Thoracic aorta (tissue), 2 donors: ENCODE results near the gene FLAD1. TPM values are rescaled to one million over a fixed set of nuclear protein-coding genes. Genes with fewer than 3 reads are reported as not detected.

Experiments
- ATAC-seq: fragments of 150-250 bp; one replicate; pipeline ENCODE4 v1.8.0; 2017; ENCODE audit warnings: low read depth; ENCODE audit not compliant: insufficient number of reproducible peaks, low FRiP score
- DNase-seq: peaks from one replicate; pipeline ENCODE4 v3.0.0-alpha.2; 2020; ENCODE audit warnings: low spot score
- H3K27ac ChIP-seq, 2 donors: fragments of 200-600 bp; sonication (generic); 1 replicate in 1 of 2; 2 replicates in 1 of 2; pipeline ENCODE4 v1.5.1; 2016; ENCODE audit warnings: mild to moderate bottlenecking in 2 of 2, moderate library complexity in 2 of 2
- H3K27me3 ChIP-seq: fragments of 200-600 bp; sonication (generic); replicated peaks from 2 replicates; pipeline ENCODE4 v1.6.0; 2016; ENCODE audit warnings: mild to moderate bottlenecking; ENCODE audit not compliant: insufficient read depth
- H3K36me3 ChIP-seq: fragments of 200-600 bp; sonication (generic); one replicate; pipeline ENCODE4 v1.5.1; 2016
- H3K4me1 ChIP-seq, 2 donors: fragments of 200-600 bp; sonication (generic); 1 replicate in 1 of 2; 2 replicates in 1 of 2; pipeline versions ENCODE4 v1.5.1 to v1.6.0; 2016; ENCODE audit warnings: low read depth in 2 of 2, mild to moderate bottlenecking in 1 of 2; ENCODE audit not compliant: control insufficient read depth in 1 of 2
- H3K4me3 ChIP-seq: fragments of 200-600 bp; sonication (generic); 2 replicates; pipeline ENCODE4 v1.5.1; 2016; ENCODE audit warnings: mild to moderate bottlenecking
- H3K9me3 ChIP-seq: fragments of 200-600 bp; sonication (generic); 2 replicates; pipeline ENCODE4 v1.5.1; 2016
- total RNA-seq, 2 donors: library from RNA; depleted of rRNA; stranded (reverse); fragments of >200 nt; gene quantifications; one replicate each; pipeline versions ENCODE4 v1.1.0 to v1.2.3, GENCODE V29; 2016
- TF ChIP-seq, protein P1 (sequence below): fragments of 200-600 bp; sonication (generic); IDR thresholded peaks from one replicate; pipeline ENCODE4 v1.5.1; 2019; ENCODE audit warnings: antibody characterized with exemption

The FLAD1 gene
- total RNA-seq, 2 donors from 2014 or later, result 23.8 to 27.2 TPM

GRCh38 chr1:154972517-154973343, 10.4 kb upstream of the FLAD1 start:
- Histone ChIP-seq H3K4me1 (peaks cover 36 to 59% of the 10 kb centered on the region in 2 donors), H3K27me3 (no peaks in the 10 kb centered on the region), H3K36me3 (no peaks in the 10 kb centered on the region), H3K9me3 (no peaks in the 10 kb centered on the region), H3K4me3 (peak overlapping the region; percentile 83), H3K27ac (peak overlapping the region; percentile 98 to 99)
- TF ChIP-seq, protein P1, sequence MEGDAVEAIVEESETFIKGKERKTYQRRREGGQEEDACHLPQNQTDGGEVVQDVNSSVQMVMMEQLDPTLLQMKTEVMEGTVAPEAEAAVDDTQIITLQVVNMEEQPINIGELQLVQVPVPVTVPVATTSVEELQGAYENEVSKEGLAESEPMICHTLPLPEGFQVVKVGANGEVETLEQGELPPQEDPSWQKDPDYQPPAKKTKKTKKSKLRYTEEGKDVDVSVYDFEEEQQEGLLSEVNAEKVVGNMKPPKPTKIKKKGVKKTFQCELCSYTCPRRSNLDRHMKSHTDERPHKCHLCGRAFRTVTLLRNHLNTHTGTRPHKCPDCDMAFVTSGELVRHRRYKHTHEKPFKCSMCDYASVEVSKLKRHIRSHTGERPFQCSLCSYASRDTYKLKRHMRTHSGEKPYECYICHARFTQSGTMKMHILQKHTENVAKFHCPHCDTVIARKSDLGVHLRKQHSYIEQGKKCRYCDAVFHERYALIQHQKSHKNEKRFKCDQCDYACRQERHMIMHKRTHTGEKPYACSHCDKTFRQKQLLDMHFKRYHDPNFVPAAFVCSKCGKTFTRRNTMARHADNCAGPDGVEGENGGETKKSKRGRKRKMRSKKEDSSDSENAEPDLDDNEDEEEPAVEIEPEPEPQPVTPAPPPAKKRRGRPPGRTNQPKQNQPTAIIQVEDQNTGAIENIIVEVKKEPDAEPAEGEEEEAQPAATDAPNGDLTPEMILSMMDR, result no peak
- DNase-seq (peak; percentile 43), ATAC-seq (peak; percentile 15)

DNA sequence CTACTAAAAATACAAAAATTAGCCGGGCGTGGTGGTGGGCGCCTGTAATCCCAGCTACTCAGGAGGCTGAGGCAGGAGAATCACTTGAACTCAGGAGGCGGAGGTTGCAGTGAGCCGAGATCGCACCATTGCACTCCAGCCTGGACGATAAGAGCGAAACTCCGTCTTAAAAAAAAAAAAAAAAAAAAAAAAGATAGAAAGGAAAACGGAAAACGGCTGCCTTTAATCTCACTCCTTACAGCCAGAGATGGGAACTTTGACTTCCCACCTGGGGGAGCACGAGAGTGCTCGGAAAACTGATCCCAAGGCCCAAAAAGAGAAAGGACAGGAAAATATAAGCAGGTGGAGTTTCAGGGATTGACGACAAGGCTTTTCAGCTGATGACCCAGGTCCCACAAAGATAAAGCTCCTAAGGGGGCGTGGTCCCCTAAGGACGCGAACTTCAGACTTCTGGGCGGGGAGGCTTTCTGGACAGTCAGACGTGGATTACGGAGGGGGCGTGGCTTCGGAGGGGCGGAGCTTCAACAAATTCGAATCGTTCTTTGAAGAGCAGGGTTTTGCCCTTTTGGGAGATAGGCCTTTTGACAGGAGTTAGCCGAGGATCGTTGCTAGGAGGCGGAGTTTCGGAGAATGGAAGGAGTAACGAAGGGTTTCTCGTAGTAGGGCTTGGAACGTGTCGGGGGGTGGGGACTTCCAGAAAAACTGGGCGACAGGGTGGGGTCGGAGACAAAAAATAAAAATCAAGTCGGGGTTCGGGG, 9.6 kb upstream of the FLAD1 start:
- Histone ChIP-seq H3K36me3 (no peaks in the 10 kb centered on the region), H3K27ac (peak overlapping the region; percentile 98 to 99), H3K9me3 (no peaks in the 10 kb centered on the region), H3K4me3 (peak overlapping the region; percentile 83), H3K27me3 (no peaks in the 10 kb centered on the region), H3K4me1 (peaks cover 36 to 59% of the 10 kb centered on the region in 2 donors)
- peak; percentile 38 for ATAC-seq
- TF ChIP-seq, protein P1, result no peak
- peak; percentile 96 for DNase-seq

DNA sequence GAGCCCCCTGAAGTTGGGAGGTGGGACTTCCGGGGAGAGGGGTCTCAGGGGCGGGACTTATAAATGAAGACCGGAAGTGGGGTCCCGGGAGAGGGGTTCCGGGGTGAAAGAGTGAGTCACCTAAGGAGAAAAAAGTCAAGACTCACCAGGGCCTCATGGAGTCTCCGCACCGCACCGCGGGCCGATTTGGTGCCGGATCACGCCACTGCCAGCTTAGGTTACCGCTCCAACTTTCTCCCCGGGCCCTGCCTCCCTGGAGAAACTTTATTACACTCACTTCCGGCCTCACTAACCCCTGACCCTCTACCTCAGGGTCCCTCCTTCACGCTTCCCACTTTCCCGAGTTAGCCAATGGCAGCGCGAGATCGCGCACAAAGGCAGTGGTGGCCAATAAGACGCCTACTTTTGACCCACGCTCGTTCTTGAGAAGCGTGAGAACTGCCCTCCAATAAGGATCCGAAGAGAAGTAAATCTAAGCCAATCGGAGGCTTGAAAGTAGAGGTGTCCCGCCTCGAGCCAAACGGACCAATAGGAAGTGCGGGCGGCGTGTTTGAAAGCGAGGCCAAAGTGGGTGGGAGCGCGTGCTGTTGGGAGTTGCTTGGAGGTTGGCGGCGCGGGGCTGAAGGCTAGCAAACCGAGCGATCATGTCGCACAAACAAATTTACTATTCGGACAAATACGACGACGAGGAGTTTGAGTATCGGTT, 8.9 kb upstream of the FLAD1 start, which contains the start of gene CKS1B:
Gene CKS1B (plus strand): TSS at position 580 of the 706 bp plus-strand sequence. CDS start 65 bp downstream, at position 645.
- ATAC-seq (peak; percentile 89), DNase-seq (peak; percentile 95)
- H3K27me3 ChIP-seq, result no peaks in the 10 kb centered on the region
- H3K4me1 ChIP-seq, result peaks cover 31 to 52% of the 10 kb centered on the region in 2 donors
- H3K9me3 ChIP-seq, result no peaks in the 10 kb centered on the region
- H3K4me3 ChIP-seq, result peak within 1 kb of the TSS; percentile 83
- H3K27ac ChIP-seq, result peak within 1 kb of the TSS; percentile 98 to 99
- no peaks in the 10 kb centered on the region for H3K36me3 ChIP-seq
- TF ChIP-seq, protein P1, result no peak

- peak; percentile 32 for ATAC-seq
- TF ChIP-seq, protein P1, result no peak
- Histone ChIP-seq H3K4me3 (peak overlapping the region; percentile 83), H3K4me1 (peaks cover 25 to 45% of the 10 kb centered on the region in 2 donors), H3K27ac (peak overlapping the region; percentile 98 to 99), H3K9me3 (no peaks in the 10 kb centered on the region), H3K27me3 (no peaks in the 10 kb centered on the region), H3K36me3 (peaks cover 4% of the 10 kb centered on the region)
- DNase-seq, result peak; percentile 85
Measured at GRCh38 chr1:154974808-154975408, 8.2 kb upstream of the FLAD1 start.
